K562 (cell line): ENCODE data around the gene ATL1. TPM values are rescaled to one million over a fixed set of nuclear protein-coding genes. Genes with fewer than 3 reads are reported as not detected.

Experiments
- ATAC-seq: fragments of 200-7000 bp; cut with Tn5 transposase; 3 replicates; pipeline ENCODE4 v1.9.1; 2020; ENCODE audit warnings: moderate library complexity
- BruUV-seq: library from RNA; stranded (reverse); fragments of 400-500 nt; replicated peaks from 2 replicates; lab custom pipeline; 2021; lab: Mats Ljungman, UMichigan
- CTCF ChIA-PET: fragments of 300-600 bp; formaldehyde crosslinking; extraction: SDS; loops from one replicate; lab custom pipeline; 2021; ENCODE audit warnings: low intra/inter-chr PET ratio; lab: Yijun Ruan, JAX
- POLR2A ChIA-PET: fragments of 300-600, 350-650 bp; sonication (Branson Sonifier 250); formaldehyde crosslinking; extraction: SDS; loops from one replicate; lab custom pipeline; 2021; ENCODE audit warnings: antibody characterized with exemption, inconsistent platforms; lab: Yijun Ruan, JAX
- DNase-seq, 4 experiments: peaks; one replicate each; pipeline versions ENCODE4 v3.0.0 to v3.0.0-alpha.2; 2011 to 2018; ENCODE audit warnings: low spot score in 3 of 4, mixed read lengths in 3 of 4; ENCODE audit errors: extremely low read depth in 1 of 4
- FAIRE-seq: peaks from 2 replicates; lab custom pipeline; 2011; peaks lifted over from hg19 to GRCh38; lab: Jason Lieb, UNC
- H2AFZ ChIP-seq: 2 replicates; pipeline ENCODE4 v1.6.0; 2011; ENCODE audit warnings: low read depth, low read length, control low read depth, inconsistent platforms
- H3K27ac ChIP-seq: fragments of 200-600 bp; 3 replicates; pipeline ENCODE4 v1.8.0; 2011; ENCODE audit warnings: low read depth, mild to moderate bottlenecking, control low read depth, inconsistent platforms, low read length, moderate library complexity, mixed read lengths; ENCODE audit errors: extremely low read depth
- H3K27me3 ChIP-seq, 2 experiments: fragments of 300-600 bp in 1 of 2; 2 replicates in 1 of 2; 3 replicates in 1 of 2; pipeline versions ENCODE4 v1.6.0 to v1.8.0; 2011; ENCODE audit warnings: inconsistent platforms in 2 of 2, low read length in 2 of 2, mild to moderate bottlenecking in 1 of 2, mixed read lengths in 1 of 2, moderate library complexity in 1 of 2; ENCODE audit not compliant: control insufficient read depth in 2 of 2, insufficient read depth in 2 of 2
- H3K36me3 ChIP-seq: fragments of 300-600 bp; 3 replicates; pipeline ENCODE4 v1.8.0; 2011; ENCODE audit warnings: mild to moderate bottlenecking, low read length, inconsistent platforms; ENCODE audit not compliant: control insufficient read depth, insufficient read depth
- H3K4me1 ChIP-seq, 2 experiments: fragments of 200-600 bp in 1 of 2; replicated peaks in 1 of 2; 2 replicates in 1 of 2; 3 replicates in 1 of 2; pipeline versions ENCODE4 v1.5.1 to v1.8.0; 2011; ENCODE audit warnings: inconsistent platforms in 2 of 2, low read length in 2 of 2, mild to moderate bottlenecking in 1 of 2, mixed read lengths in 1 of 2, moderate library complexity in 1 of 2; ENCODE audit not compliant: control insufficient read depth in 2 of 2, insufficient read depth in 2 of 2
- H3K4me2 ChIP-seq: 2 replicates; pipeline ENCODE4 v1.6.1; 2011; ENCODE audit warnings: low read length, control low read depth, inconsistent platforms, mixed read lengths; ENCODE audit not compliant: insufficient read depth
- H3K4me3 ChIP-seq: fragments of 200-600 bp; sonication (generic), shearing (Covaris generic); 2 replicates; pipeline ENCODE4 v1.5.1; 2016; ENCODE audit warnings: control low read depth, inconsistent platforms
- H3K79me2 ChIP-seq: fragments of 200-600 bp; 3 replicates; pipeline ENCODE4 v1.8.0; 2011; ENCODE audit warnings: low read length, inconsistent platforms; ENCODE audit not compliant: control insufficient read depth, insufficient read depth
- H3K9ac ChIP-seq, 2 experiments: 2 replicates each; pipeline versions ENCODE4 v1.6.0 to v1.6.1; 2011; ENCODE audit warnings: low read depth in 2 of 2, low read length in 2 of 2, control low read depth in 1 of 2, inconsistent platforms in 1 of 2, mild to moderate bottlenecking in 1 of 2, mixed read lengths in 1 of 2; ENCODE audit not compliant: insufficient read depth in 1 of 2
- H3K9me1 ChIP-seq: one replicate; pipeline ENCODE4 v1.6.0; 2011; ENCODE audit warnings: inconsistent platforms, mild to moderate bottlenecking, low read length, moderate library complexity; ENCODE audit not compliant: control insufficient read depth, insufficient read depth
- H3K9me3 ChIP-seq: replicated peaks from 2 replicates; pipeline ENCODE4 v1.5.1; 2011; ENCODE audit warnings: low read depth, low read length, inconsistent platforms; ENCODE audit not compliant: control insufficient read depth, insufficient read depth
- H4K20me1 ChIP-seq: replicated peaks from 2 replicates; pipeline ENCODE4 v1.6.1; 2011; ENCODE audit warnings: low read length, inconsistent platforms, mixed read lengths; ENCODE audit not compliant: control insufficient read depth, insufficient read depth
- NEUROD1 ChIP-seq: fragments of 150-350 bp; IDR thresholded peaks from 2 replicates; pipeline ENCODE4 v1.6.1; 2014; ENCODE audit warnings: borderline replicate concordance, low read length, low read depth; ENCODE audit not compliant: partially characterized antibody
- SMAD3 ChIP-seq: fragments of 450-650 bp; formaldehyde crosslinking; conservative IDR thresholded peaks from 2 replicates; pipeline ENCODE4 v1.4.0; 2020; ENCODE audit warnings: mild to moderate bottlenecking
- TCFL5 ChIP-seq: fragments of 250-450 bp; sonication (Bioruptor Pico); conservative IDR thresholded peaks from 2 replicates; pipeline ENCODE4 v1.6.1; 2021; ENCODE audit warnings: mild to moderate bottlenecking, moderate library complexity, matching md5 sums
- ZFP36 ChIP-seq: fragments of 150-350 bp; IDR thresholded peaks from 2 replicates; pipeline ENCODE4 v1.6.1; 2018; ENCODE audit warnings: low read length, low read depth; ENCODE audit not compliant: partially characterized antibody
- ZNF282 ChIP-seq: sonication (generic); formaldehyde crosslinking; IDR thresholded peaks from 2 replicates; pipeline ENCODE4 v1.8.1; 2023; ENCODE audit warnings: missing genetic modification reagents
- ZNF431 ChIP-seq: sonication (generic); formaldehyde crosslinking; IDR thresholded peaks from 2 replicates; pipeline ENCODE4 v1.8.0; 2022; ENCODE audit warnings: mild to moderate bottlenecking, missing genetic modification reagents
- WGBS: fragments of 100-300 bp; shearing (Covaris generic); methylation state at CpG from one replicate; pipeline ENCODE4 v1.1.6; 2016; ENCODE audit warnings: low coverage, mixed read lengths; ENCODE audit not compliant: insufficient coverage; ENCODE audit errors: missing lambda C conversion rate; 5-methylcytosine and 5-hydroxymethylcytosine counted together
- in situ Hi-C: fragments of 300-500 bp; cut with MboI; formaldehyde crosslinking; loops from 4 replicates; pipeline ENCODE4 v1.15.0; 2018; ENCODE audit warnings: inconsistent platforms, mixed read lengths
- intact Hi-C: fragments of 100-400 bp; cut with micrococcal nuclease; formaldehyde crosslinking; loops from 2 replicates; pipeline ENCODE4 v1.14.2; 2022
- polyA plus RNA-seq, 8 experiments: library from polyadenylated mRNA; depleted of rRNA in 4 of 8; stranded (reverse) in 5 of 8; unstranded in 3 of 8; fragments of >200 nt; fragmentation: Nextera tagmentation in 2 of 8; fragmentation: Illumina TruSeq in 1 of 8; extraction: Ambion mirVana in 2 of 8; extraction: Trizol in 1 of 8; gene quantifications; 2 replicates each; pipeline versions ENCODE4 v1.2.1 to v1.2.3, GENCODE V29; 2011 to 2014; ENCODE audit warnings: inconsistent platforms in 1 of 8, missing spikeins in 1 of 8
- total RNA-seq, 7 experiments: library from RNA; depleted of rRNA in 6 of 7; stranded (reverse); fragments of >200 nt in 6 of 7; fragmentation: Illumina TruSeq in 2 of 7; extraction: Trizol in 2 of 7; gene quantifications; 2 replicates each; pipeline versions ENCODE4 v1.2.1 to v1.2.3, GENCODE V29; 2011 to 2021; ENCODE audit warnings: low replicate concordance in 1 of 7
- TF ChIP-seq, protein P1 (sequence below), 2 experiments: fragments of 450-650 bp in 1 of 2; sonication (generic) in 1 of 2; formaldehyde crosslinking in 1 of 2; IDR thresholded peaks in 1 of 2; conservative IDR thresholded peaks in 1 of 2; 2 replicates each; pipeline versions ENCODE4 v1.6.1 to v1.8.1; 2016 to 2023; ENCODE audit warnings: mild to moderate bottlenecking in 2 of 2, moderate library complexity in 2 of 2, inconsistent platforms in 1 of 2, missing genetic modification reagents in 1 of 2
- TF ChIP-seq, protein P2 (sequence below), 2 experiments: IDR thresholded peaks; 2 replicates each; pipeline ENCODE4 v1.6.1; 2011; ENCODE audit warnings: borderline replicate concordance in 1 of 2, control low read depth in 1 of 2, low read depth in 1 of 2, low read length in 1 of 2, mild to moderate bottlenecking in 1 of 2, mixed read lengths in 1 of 2, moderate library complexity in 1 of 2; ENCODE audit not compliant: insufficient read depth in 1 of 2, insufficient read length in 1 of 2, poor library complexity in 1 of 2, severe bottlenecking in 1 of 2; ENCODE audit errors: extremely low read depth in 1 of 2
- TF ChIP-seq, protein P3 (sequence below): sonication (generic); formaldehyde crosslinking; IDR thresholded peaks from 2 replicates; pipeline ENCODE4 v1.4.0; 2020; ENCODE audit warnings: mild to moderate bottlenecking, missing genetic modification reagents

The ATL1 gene
- total and polyA plus RNA-seq, 9 of the 15 experiments (the other 6 are each of a cell fraction or from before 2014, with no cell fraction given): 0.04 to 0.16 (median 0.07) TPM; not detected in 4

DNA sequence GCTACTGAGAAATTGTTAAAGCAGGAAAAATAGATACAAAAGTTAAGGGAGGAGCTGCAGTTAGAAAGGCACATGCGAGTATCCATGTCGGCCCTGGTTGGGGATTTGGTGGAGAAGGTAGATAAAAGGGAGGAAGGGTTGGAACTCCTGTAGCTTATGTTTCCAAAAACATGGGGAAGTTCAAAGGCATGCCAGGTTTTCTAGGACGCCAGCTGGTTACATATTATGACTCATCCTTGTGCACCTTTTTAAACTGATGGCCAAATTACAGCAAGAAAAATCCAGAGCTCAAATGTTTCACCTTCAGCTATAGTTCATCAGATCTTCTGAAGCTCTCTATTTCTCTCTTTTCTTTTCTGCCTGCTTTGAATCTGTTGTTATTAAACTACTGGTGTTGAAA is 14.3 kb upstream of the ATL1 start:
- no TSS peak for BruUV-seq
- WGBS: 0% methylated on average over 3 of the region's 3 CpGs
- in situ Hi-C loops (loop anchor here (25.0 kb wide), 1 partner anchor 683 kb away; the partner anchor contains the start of gene NEMF), intact Hi-C loops (no loop called here)
- ATAC-seq: no peak
- no peak for TF ChIP-seq TCFL5
- TF ChIP-seq, protein P1, sequence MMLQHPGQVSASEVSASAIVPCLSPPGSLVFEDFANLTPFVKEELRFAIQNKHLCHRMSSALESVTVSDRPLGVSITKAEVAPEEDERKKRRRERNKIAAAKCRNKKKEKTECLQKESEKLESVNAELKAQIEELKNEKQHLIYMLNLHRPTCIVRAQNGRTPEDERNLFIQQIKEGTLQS (IDR thresholded peaks at IDR 0.05): peak; percentile 28; the same call in 1 of the 2 replicates
- TF ChIP-seq, protein P1 (CRISPR knock-in tag; conservative IDR thresholded peaks at IDR 0.05): no peak
- Histone ChIP-seq H3K4me1 (no peaks in the 10 kb centered on the region), H3K4me2 (no peak overlapping the region), H2AFZ (no peak overlapping the region), H3K27ac (no peak overlapping the region), H3K9me1 (no peaks in the 10 kb centered on the region), H4K20me1 (no peaks in the 10 kb centered on the region), H3K4me3 (no peak overlapping the region), H3K36me3 (no peaks in the 10 kb centered on the region), H3K27me3 (no peaks in the 10 kb centered on the region; a peak in 1 of 5 replicates), H3K9me3 (no peaks in the 10 kb centered on the region), H3K79me2 (no peaks in the 10 kb centered on the region), H3K9ac (no peak overlapping the region)
- CTCF ChIA-PET: interaction anchor here (0.7 kb wide), 1 partner anchor 34 kb away, joined by 3 read pairs; no protein-coding TSS in a partner anchor
- DNase-seq: no peak
- FAIRE-seq: no peak
- POLR2A ChIA-PET: no interaction called here

DNA sequence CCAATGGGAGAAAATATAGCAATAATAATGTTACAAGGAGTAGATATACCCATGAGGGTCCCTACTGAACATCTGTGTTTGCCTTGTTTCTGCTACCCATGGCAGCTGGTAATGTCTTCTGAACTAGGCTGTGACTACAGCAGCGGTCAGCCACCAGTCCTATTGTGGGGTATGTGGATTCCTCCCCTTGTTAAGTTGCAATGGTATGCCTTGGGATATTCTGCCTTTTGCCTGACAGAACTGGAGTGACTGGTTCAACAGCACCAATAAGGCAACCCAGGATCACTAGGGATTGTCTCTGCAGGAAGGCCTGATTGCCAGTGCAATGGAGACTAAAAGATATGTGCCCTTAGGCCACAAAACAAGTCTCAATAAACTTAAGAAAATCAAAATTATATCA is 9.7 kb upstream of the ATL1 start:
- no peaks in the 10 kb centered on the region for H3K79me2 ChIP-seq
- in situ Hi-C loops: no loop called here
- no peak overlapping the region for H3K27ac ChIP-seq
- no peaks in the 10 kb centered on the region for H3K27me3 ChIP-seq
- BruUV-seq: no TSS peak
- ATAC-seq: no peak
- no peak overlapping the region for H3K4me3 ChIP-seq
- no peaks in the 10 kb centered on the region for H4K20me1 ChIP-seq
- TF ChIP-seq ZNF431 (CRISPR knock-in tag): no peak
- TF ChIP-seq SMAD3 (CRISPR knock-in tag): no peak
- TF ChIP-seq, protein P2, sequence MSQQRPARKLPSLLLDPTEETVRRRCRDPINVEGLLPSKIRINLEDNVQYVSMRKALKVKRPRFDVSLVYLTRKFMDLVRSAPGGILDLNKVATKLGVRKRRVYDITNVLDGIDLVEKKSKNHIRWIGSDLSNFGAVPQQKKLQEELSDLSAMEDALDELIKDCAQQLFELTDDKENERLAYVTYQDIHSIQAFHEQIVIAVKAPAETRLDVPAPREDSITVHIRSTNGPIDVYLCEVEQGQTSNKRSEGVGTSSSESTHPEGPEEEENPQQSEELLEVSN (IDR thresholded peaks at IDR 0.05; ENCODE audit: borderline replicate concordance in 1 of 2, extremely low read depth in 1 of 2, insufficient read depth in 1 of 2, insufficient read length in 1 of 2, low read depth in 1 of 2, low read length in 1 of 2, poor library complexity in 1 of 2, severe bottlenecking in 1 of 2): no peak
- no peak for TF ChIP-seq ZFP36
- no peak for TF ChIP-seq NEUROD1
- TF ChIP-seq, protein P3, sequence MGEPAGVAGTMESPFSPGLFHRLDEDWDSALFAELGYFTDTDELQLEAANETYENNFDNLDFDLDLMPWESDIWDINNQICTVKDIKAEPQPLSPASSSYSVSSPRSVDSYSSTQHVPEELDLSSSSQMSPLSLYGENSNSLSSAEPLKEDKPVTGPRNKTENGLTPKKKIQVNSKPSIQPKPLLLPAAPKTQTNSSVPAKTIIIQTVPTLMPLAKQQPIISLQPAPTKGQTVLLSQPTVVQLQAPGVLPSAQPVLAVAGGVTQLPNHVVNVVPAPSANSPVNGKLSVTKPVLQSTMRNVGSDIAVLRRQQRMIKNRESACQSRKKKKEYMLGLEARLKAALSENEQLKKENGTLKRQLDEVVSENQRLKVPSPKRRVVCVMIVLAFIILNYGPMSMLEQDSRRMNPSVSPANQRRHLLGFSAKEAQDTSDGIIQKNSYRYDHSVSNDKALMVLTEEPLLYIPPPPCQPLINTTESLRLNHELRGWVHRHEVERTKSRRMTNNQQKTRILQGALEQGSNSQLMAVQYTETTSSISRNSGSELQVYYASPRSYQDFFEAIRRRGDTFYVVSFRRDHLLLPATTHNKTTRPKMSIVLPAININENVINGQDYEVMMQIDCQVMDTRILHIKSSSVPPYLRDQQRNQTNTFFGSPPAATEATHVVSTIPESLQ: no peak
- no peak for TF ChIP-seq ZNF282 (CRISPR knock-in tag)
- TF ChIP-seq, all 486 proteins: peak for 0
- Histone ChIP-seq H2AFZ (no peak overlapping the region), H3K4me1 (no peaks in the 10 kb centered on the region), H3K36me3 (no peaks in the 10 kb centered on the region), H3K9me1 (no peaks in the 10 kb centered on the region), H3K9ac (no peak overlapping the region), H3K4me2 (no peak overlapping the region), H3K9me3 (no peaks in the 10 kb centered on the region)
- DNase-seq: no peak
- FAIRE-seq: no peak
- intact Hi-C loops: no loop called here
- ChIA-PET POLR2A (no interaction called here), CTCF (no interaction called here)
- 0% methylated on average over 1 of the region's 1 CpG for WGBS
